ENCODE data around the gene TBC1D5.

Gene TBC1D5

GRCh38 chr3:17469954-17470353, 272.5 kb downstream of the TBC1D5 start:
- DNase-seq (ENCODE audit: low spot score): peak; percentile 25

- no peak for DNase-seq (ENCODE audit: low spot score)
These were observed 272.9 kb downstream of the TBC1D5 start for GRCh38 chr3:17469520-17469919.

GRCh38 chr3:17466028-17466427, 276.4 kb downstream of the TBC1D5 start:
- DNase-seq (ENCODE audit: low spot score): no peak

- no peak for DNase-seq (ENCODE audit: low spot score)
These were observed 282.9 kb downstream of the TBC1D5 start for GRCh38 chr3:17459470-17459993.

- no peak for DNase-seq (ENCODE audit: low spot score)
These were observed 285.8 kb downstream of the TBC1D5 start for GRCh38 chr3:17456650-17457049.

- DNase-seq (ENCODE audit: low spot score): no peak
These were observed 286.4 kb downstream of the TBC1D5 start for GRCh38 chr3:17456046-17456445.

GRCh38 chr3:17444865-17445264, 297.6 kb downstream of the TBC1D5 start:
- DNase-seq (ENCODE audit: low spot score): no peak

GRCh38 chr3:17443142-17443541, 299.3 kb downstream of the TBC1D5 start:
- no peak for DNase-seq (ENCODE audit: low spot score)

GRCh38 chr3:17442332-17443049, 299.9 kb downstream of the TBC1D5 start:
- no peak for DNase-seq (ENCODE audit: low spot score)

GRCh38 chr3:17433876-17434275, 308.6 kb downstream of the TBC1D5 start:
- DNase-seq (ENCODE audit: low spot score): no peak

GRCh38 chr3:17432236-17432635, 310.2 kb downstream of the TBC1D5 start:
- DNase-seq (ENCODE audit: low spot score): no peak

GRCh38 chr3:17431484-17432045, 310.9 kb downstream of the TBC1D5 start:
- no peak for DNase-seq (ENCODE audit: low spot score)

GRCh38 chr3:17431004-17431403, 311.4 kb downstream of the TBC1D5 start:
- DNase-seq (ENCODE audit: low spot score): peak; percentile 23

- DNase-seq (ENCODE audit: low spot score): no peak
These were observed 311.8 kb downstream of the TBC1D5 start for GRCh38 chr3:17430582-17430981.

- DNase-seq (ENCODE audit: low spot score): no peak
These were observed 318.5 kb downstream of the TBC1D5 start for GRCh38 chr3:17423786-17424536.

GRCh38 chr3:17422636-17423035, 319.8 kb downstream of the TBC1D5 start:
- DNase-seq (ENCODE audit: low spot score): no peak

- DNase-seq (ENCODE audit: low spot score): no peak
These were observed 321.8 kb downstream of the TBC1D5 start for GRCh38 chr3:17420668-17421067.

- peak; percentile 13 for DNase-seq (ENCODE audit: low spot score)
These were observed 329.4 kb downstream of the TBC1D5 start for GRCh38 chr3:17412950-17413530.

- no peak for DNase-seq (ENCODE audit: low spot score)
These were observed 331.1 kb downstream of the TBC1D5 start for GRCh38 chr3:17411157-17411877.

- DNase-seq (ENCODE audit: low spot score): no peak
These were observed 334.9 kb downstream of the TBC1D5 start for GRCh38 chr3:17407576-17407975.

GRCh38 chr3:17404548-17404947, 337.9 kb downstream of the TBC1D5 start:
- DNase-seq (ENCODE audit: low spot score): no peak

- DNase-seq (ENCODE audit: low spot score): no peak
These were observed 340.0 kb downstream of the TBC1D5 start for GRCh38 chr3:17402442-17402841.
